Lung microvascular endothelial cell (primary cell): ENCODE measurements around the gene SCOC. TPM values are rescaled to one million over a fixed set of nuclear protein-coding genes. Genes with fewer than 3 reads are reported as not detected.

ENCODE experiments used
- DNase-seq, 2 donors: peaks; one replicate each; pipeline versions ENCODE4 v3.0.0 to v3.0.0-alpha.2; 2010; ENCODE audit warnings: low read depth in 2 of 2
- total RNA-seq: library from RNA; depleted of rRNA; stranded (reverse); fragments of >200 nt; gene quantifications from 2 replicates; pipeline ENCODE4 v1.2.1, GENCODE V29; 2014

Gene SCOC
- 31.2 and 36.5 TPM in 2 replicates for total RNA-seq

DNA sequence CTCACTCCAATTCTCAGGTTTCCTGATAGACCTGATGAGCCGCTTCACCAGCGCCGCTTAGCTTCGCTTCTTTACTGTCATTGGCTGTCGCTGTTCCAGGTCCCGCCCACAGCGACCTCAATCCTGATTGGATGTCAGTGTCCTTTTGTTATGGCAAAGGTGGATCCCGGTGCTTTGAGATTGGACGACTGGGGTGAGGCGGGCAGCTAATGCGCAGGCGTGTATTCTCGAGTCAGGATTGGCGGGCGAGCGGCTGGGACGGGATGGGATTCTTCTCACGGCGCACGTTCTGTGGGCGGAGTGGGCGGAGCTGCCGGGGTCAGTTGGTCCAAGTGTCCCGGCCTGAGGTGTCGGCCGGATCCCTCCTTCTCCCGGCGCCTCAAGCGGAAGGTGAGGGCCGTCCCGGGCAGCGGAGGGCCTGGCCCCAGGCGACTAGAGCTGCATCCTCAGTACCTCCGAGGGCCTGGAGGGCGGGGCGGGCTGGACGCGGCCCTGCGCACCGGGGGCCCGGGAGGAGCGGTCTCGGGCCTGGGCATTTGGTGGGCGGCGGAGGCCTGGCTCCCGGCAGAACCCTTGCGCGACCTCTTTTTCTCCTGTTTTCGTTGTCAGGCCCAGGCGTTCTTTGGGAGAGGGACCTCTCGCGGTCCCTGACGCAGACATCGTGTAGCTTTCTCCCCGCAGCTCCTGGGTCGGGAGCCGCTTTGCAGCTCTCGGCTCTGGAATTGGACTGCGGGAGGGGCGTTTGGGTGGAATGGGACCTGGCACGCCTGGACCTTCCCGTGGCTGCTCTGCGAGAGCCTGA is at the start of gene SCOC:
TSS of gene SCOC (plus strand) at position 319 of the 802 bp plus-strand sequence. CDS start 5,525 bp downstream, outside the sequence.
- DNase-seq = peak; percentile 99

- DNase-seq = peak; percentile 61 to 78
These were observed 47.0 kb upstream of the SCOC start for GRCh38 chr4:140326395-140326993.

DNA sequence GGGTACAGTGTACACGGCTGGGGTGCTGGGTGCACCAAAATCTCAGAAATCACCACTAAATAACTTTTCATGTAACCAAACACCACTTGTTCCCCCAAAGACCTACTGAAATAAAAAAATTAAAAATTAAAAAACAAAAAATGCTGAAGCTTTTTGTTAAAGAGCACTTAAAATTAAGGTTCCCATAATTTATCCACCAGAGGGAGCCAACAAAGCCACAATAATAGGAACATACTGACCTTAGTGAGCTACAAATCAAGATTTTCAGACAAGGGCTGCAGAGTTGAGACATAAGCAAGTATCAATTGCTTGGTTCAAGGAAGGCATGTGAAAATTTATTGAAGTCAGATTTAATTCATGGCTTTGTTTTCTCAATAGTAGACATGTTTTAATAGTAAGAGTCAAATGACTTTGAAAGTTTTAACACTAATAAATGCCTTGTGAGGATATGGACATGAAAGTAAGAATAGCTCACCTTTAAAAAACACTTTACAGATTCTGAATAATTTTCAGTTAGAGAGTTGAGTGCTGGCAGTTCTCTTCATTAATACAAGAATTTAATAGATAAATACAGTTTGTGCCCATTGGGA is 43.0 kb upstream of the SCOC start:
- DNase-seq = peak; percentile 52 to 57

DNA sequence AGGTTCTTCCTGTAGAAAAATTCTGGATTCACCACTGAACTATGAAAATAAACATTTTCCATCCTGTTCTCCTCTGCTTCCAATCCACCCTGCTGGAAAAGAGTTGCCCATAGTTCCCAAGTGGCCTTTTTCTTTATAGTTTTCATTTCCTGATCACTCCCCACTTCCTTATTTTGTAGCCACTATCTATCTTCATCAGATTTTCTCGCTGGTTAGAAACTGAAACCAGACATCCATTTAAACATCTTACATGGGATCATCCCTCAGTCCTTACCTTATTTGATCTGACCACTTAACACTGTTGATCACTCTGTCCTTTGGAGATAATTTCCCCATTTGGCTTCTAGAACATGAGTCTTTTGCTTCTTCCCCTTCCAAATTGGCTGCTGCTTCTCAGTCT is 42.2 kb upstream of the SCOC start:
- peak in 1 of 2 donors; percentile 6 for DNase-seq

- no peak for DNase-seq
These were observed 41.6 kb upstream of the SCOC start for GRCh38 chr4:140331876-140332275.

GRCh38 chr4:140332734-140333133 is 40.7 kb upstream of the SCOC start:
- DNase-seq = no peak

GRCh38 chr4:140333523-140333922 is 39.9 kb upstream of the SCOC start:
- DNase-seq = no peak

DNA sequence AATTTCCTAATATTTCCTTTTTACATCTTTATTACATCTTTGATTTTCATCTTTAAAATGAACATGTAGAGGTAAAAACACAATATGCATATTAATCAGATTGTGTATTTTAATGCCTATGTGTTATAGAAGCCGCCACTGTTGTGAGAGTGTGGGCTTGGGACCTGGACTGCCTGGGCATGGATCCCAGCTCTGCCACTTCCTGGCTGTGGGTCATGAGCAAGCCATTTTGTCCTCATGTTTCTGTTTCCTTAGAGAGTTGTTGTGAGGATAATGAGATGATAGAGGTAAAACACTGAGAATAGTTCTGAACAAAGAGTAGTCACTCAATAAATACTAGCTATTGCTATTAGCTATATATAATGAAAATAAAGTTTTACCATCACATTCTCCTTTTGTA is 38.4 kb upstream of the SCOC start:
- peak; percentile 14 to 17 for DNase-seq

- no peak for DNase-seq
These were observed 36.7 kb upstream of the SCOC start for GRCh38 chr4:140336730-140337129.

DNA sequence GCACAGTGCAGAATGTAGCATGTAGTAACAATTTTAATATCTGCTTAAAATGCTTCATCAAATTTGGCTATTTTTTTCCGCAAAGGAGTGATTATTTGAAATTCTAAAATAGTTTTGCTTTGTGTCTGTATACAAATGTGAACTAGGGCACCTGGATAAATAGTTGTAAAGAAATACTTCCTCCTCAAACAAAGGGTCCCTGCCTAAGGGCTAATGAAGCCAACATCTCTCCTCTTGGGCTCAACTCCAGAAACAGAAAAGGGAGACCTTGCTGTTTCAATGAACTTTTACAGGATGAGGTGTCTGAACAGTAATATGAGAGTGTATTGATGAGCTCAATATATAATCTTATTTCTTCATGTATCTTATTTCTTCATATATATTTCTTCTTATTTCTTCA is 30.8 kb upstream of the SCOC start:
- DNase-seq = no peak

DNA sequence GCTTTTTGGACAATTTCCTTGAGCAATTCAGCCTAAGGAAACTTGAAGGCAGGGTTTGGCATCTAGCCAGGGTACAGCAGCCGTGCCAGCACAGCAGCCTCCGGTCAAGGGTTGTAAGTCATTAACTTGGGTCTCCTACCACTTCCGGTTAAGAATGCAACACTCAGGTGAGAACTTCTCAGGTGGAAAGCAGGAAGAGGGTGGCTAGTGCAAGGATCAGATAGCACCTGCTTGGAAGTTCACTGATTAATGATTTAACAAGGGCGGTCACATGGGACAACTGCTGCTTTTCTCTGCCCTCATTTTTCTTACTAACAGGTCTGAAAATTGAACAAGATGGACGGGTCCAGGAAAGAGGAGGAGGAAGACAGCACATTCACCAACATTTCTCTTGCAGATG is 30.1 kb upstream of the SCOC start:
- DNase-seq = peak in 1 of 2 donors; percentile 60

DNA sequence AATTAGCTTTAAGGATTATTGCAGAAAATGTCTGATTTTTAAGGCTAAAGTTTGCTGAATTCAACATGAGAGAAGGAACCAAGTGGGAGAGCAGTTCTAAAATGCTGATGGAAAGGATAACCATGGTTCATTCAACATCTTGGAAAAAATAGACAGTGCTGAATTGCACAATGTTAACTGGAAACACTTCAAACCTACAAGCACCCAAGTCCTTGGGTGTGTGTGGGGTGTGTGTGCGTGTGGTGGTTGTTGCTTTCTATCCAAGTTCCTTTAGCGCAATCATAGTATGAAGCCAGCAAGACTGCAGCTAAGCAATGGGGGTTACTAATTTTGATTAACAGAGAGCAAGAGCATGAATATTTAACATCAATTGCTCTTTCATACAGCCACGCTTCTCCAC is 29.3 kb upstream of the SCOC start:
- DNase-seq = no peak

DNA sequence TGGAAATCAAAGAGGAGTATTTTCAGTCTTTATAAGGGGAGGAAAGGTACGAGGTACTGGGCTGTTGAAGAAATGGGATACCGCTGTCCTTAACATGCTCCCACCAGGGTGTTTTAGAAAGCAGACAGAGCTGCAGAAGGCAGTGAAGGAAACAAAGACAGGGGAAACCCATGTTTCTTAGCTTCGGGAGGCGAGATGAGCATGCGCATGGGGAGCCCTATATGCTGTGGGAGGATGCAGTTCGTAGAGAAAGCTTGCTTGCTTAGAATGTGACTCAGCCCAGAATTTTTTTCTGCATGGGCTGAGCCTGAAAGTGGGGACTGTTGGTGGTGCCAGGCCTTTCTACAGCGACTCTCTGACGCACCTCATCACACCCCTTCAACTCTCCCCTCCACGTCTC is 28.8 kb upstream of the SCOC start:
- no peak for DNase-seq

DNA sequence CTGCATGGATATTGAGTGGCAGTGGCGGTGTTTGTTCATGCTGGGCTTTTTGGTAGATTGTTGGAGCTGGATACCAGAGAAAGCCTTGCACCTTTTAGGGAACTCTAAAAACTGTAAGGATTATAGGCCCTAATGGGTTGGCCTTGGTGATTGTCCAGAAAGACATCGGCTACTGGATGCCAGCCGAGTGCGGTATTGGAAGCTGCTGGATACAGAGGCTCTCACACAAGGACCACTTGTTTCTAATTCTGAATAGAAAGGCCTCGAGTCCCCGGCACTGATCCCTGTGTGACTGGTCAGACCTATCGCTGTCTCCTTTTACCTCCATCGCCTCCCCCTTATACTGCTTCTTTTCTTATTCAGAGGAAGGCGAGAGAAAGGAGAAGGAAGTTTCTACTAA is 27.3 kb upstream of the SCOC start:
- DNase-seq = no peak

DNA sequence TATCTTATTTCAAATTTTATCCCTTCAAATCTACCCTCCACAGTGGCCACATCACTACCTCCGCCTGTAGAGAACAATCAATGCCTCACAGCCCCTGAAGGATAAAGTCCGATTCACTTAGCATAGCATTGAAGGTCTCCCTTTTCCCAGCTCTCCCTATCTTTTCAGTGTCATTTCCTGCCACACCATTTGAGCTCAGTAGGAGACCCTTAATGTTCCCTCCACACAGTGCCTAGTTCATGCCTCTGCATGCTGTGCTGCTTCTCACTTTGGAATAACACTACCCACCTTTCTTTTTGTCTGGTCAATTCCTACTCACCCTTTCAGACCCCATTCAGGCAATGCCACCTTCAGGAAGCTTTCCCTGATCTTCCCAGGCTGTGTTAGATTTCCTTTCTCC is 23.6 kb upstream of the SCOC start:
- DNase-seq = no peak

DNA sequence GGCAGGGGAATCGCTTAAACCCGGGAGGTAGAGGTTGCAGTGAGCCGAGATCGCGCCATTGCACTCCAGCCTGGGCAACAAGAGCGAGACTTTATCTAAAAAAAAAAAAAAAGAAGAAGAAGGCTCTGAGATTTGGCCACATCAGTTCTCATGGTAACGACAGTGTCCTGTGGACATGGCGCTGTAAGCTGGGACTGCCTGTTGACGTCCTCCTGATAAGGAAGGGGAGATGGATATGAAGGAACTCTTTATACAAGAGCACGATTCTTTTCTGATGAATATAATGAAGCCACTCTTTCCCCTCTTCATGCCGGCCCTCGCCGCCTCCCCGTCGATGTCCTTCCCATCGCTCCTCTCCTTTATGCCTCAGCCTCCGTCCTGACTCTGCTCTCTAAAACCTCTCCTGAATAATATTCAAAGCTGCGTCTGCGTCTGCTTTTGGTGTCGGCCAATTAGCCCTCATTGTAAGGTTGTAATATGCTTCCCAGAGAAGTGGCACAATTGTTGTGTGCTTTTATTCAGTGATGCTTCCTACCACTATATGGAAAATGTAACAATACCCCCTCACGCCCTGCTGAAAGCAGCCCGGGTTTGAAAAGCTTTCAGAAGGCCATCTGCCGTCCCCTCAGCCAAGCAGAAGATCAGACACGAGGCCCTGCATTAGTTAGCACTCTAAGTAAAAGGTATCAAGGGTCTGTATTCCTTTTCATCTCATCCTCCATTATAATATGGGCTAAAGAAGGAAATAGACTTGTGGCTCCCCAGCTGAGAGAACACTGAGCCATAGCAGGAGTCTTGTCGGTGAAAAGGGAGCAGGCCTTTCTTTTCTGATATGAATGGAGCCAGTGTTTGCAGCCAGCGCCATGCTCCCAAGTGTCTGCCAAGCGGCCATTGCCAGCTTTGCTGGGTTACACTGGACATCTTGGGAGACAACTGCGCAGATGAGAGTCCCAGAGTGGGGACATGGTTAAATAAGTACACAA is 22.1 kb upstream of the SCOC start:
- DNase-seq = no peak

GRCh38 chr4:140353786-140354185 is 19.7 kb upstream of the SCOC start:
- no peak for DNase-seq

GRCh38 chr4:140355288-140355687 is 18.2 kb upstream of the SCOC start:
- DNase-seq = no peak

DNA sequence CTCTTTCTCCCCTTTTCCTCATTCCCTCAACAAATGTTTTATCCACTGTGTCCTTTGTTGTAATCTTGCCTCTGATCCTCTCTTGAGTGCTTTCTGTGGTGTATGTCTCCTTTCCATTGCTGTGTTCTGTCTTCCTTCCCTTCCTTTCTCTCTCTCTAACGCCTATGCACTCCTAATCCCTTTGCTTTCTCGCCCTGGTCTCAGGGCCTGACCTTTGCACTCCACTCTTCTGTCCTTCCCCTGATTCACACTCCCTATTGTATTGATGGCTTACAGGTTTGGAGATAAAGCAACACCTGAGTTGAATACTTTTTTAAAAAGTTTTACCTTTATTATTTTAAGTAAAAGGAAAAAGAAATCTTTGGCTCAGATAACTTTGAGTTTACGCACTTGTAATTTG is 15.6 kb upstream of the SCOC start:
- no peak for DNase-seq

DNA sequence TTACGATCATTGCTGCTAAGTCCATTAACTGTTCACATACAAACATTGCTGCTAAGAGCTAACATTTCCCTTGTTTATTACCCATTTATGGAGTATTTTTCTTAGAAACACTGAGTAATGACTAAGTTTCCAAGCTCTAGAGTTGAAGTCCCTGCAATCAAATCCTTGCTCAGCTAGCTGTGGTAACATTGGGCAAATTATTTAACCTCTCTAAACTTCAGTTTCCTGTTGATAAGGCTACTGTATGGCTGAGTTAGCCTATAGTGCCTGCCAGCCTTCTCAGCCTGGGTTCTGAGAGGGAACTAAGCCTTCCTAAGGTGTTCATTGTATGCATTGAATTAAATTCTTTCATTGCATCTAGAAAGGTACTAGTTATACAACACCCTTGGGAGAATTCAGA is 15.2 kb upstream of the SCOC start:
- peak in 1 of 2 donors; percentile 2 for DNase-seq

GRCh38 chr4:140359562-140360427 is 13.7 kb upstream of the SCOC start:
- peak; percentile 88 to 89 for DNase-seq
